Activated CD8-positive, alpha-beta T cell treated with anti-CD3 and anti-CD28 coated beads for 36 hours (primary cell): ENCODE data around the gene BCKDHB. TPM values are rescaled to one million over a fixed set of nuclear protein-coding genes. Genes with fewer than 3 reads are reported as not detected.
A peak's percentile ranks its signal among the peaks of the same experiment; 100 is the strongest.
"Not testable (repeated sequence)": the region's sequence is repeated elsewhere in the genome, so short reads cannot be mapped to it uniquely, and the experiment has no call there.

Experiments
- ATAC-seq: fragments of 200-7000 bp; cut with Tn5 transposase; one replicate; pipeline ENCODE4 v1.10.0; 2021; ENCODE audit warnings: mild to moderate bottlenecking, moderate library complexity
- CTCF ChIA-PET: fragments of 350-600 bp; sonication (Branson Sonifier 250); formaldehyde crosslinking; loops from one replicate; lab custom pipeline; 2021; ENCODE audit warnings: antibody characterized with exemption; lab: Charles Lee
- POLR2A ChIA-PET: fragments of 350-600 bp; sonication (Branson Sonifier 250); formaldehyde crosslinking; loops from one replicate; lab custom pipeline; 2021; ENCODE audit warnings: antibody characterized with exemption; lab: Charles Lee
- DNase-seq: peaks from one replicate; pipeline ENCODE4 v3.0.0-alpha.2; 2020
- H3K27ac Mint-ChIP-seq: one replicate; pipeline ENCODE4 v1.8.0; 2021; ENCODE audit warnings: mild to moderate bottlenecking, mixed read lengths
- H3K27me3 Mint-ChIP-seq: one replicate; pipeline ENCODE4 v1.8.0; 2021; ENCODE audit warnings: mixed read lengths
- H3K36me3 Mint-ChIP-seq: one replicate; pipeline ENCODE4 v1.8.0; 2021; ENCODE audit warnings: low read depth, mixed read lengths
- H3K4me1 Mint-ChIP-seq: one replicate; pipeline ENCODE4 v1.8.0; 2021; ENCODE audit warnings: low read depth, mixed read lengths
- H3K4me3 Mint-ChIP-seq: one replicate; pipeline ENCODE4 v1.8.0; 2021; ENCODE audit warnings: mild to moderate bottlenecking, moderate library complexity, mixed read lengths
- H3K9me3 Mint-ChIP-seq: one replicate; pipeline ENCODE4 v1.8.0; 2021; ENCODE audit warnings: mixed read lengths
- intact Hi-C: fragments of 100-400 bp; cut with micrococcal nuclease; formaldehyde crosslinking; loops from one replicate; pipeline ENCODE4 v1.10.0; 2022
- total RNA-seq, 2 experiments: library from RNA; stranded (reverse); gene quantifications; one replicate each; pipeline ENCODE4 v1.2.3, GENCODE V29; 2021
- TF ChIP-seq, protein P1 (sequence below): fragments of 200-600 bp; IDR thresholded peaks from one replicate; pipeline ENCODE4 v1.8.0; 2022; ENCODE audit warnings: antibody characterized with exemption, mild to moderate bottlenecking

BCKDHB gene
- total RNA-seq, 2 experiments from 2014 or later: 17.8 to 19.3 TPM

DNA sequence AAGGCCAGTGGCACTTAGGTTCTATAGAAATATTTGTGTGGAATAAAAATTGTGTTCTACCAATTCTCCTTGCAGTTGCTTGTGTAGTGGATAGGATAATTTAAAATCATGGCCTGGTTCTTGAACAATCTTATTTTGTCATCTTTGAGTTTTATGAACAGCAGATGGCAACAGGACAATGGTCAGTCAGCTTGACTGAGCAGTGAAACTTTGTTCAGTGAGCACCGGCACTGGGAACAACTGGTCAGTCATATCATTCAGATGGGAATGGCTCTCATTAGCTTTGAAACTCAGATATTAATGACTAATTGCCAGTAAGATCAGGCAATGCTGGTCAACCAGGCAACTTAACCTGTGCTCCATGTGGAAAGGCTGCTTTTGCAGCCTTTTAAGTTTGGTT is 129.2 kb downstream of the BCKDHB start:
- TF ChIP-seq, protein P1, sequence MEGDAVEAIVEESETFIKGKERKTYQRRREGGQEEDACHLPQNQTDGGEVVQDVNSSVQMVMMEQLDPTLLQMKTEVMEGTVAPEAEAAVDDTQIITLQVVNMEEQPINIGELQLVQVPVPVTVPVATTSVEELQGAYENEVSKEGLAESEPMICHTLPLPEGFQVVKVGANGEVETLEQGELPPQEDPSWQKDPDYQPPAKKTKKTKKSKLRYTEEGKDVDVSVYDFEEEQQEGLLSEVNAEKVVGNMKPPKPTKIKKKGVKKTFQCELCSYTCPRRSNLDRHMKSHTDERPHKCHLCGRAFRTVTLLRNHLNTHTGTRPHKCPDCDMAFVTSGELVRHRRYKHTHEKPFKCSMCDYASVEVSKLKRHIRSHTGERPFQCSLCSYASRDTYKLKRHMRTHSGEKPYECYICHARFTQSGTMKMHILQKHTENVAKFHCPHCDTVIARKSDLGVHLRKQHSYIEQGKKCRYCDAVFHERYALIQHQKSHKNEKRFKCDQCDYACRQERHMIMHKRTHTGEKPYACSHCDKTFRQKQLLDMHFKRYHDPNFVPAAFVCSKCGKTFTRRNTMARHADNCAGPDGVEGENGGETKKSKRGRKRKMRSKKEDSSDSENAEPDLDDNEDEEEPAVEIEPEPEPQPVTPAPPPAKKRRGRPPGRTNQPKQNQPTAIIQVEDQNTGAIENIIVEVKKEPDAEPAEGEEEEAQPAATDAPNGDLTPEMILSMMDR: no peak
- Mint-ChIP-seq H3K4me1 (no peaks in the 10 kb centered on the region), H3K27me3 (no peaks in the 10 kb centered on the region), H3K4me3 (no peak overlapping the region), H3K9me3 (peaks cover 2% of the 10 kb centered on the region), H3K27ac (no peak overlapping the region), H3K36me3 (peaks cover 13% of the 10 kb centered on the region)
- intact Hi-C loops: no loop called here
- ATAC-seq (no peak), DNase-seq (no peak)
- ChIA-PET CTCF (interaction anchor here (2.8 kb wide), 1 partner anchor 22 kb away, joined by 11 read pairs; no protein-coding TSS in a partner anchor), POLR2A (interaction anchor here (0.6 kb wide), 1 partner anchor 36 kb away, joined by 3 read pairs; no protein-coding TSS in a partner anchor)

DNA sequence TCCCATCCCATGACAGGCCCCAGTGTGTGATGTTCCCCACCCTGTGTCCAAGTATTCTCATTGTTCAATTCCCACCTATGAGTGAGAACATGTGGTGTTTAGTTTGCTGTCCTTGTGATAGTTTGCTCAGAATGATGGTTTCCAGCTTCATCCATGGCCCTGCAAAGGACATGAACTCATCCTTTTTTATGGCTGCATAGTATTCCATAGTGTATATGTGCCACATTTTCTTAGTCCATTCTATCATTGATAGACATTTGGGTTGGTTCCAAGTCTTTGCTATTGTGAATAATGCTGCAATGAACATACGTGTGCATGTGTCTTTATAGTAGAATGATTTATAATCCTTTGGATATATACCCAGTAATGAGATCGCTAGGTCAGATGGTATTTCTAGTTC is 132.3 kb downstream of the BCKDHB start:
- intact Hi-C loops, ATAC-seq, H3K9me3 Mint-ChIP-seq, H3K27me3 Mint-ChIP-seq, H3K27ac Mint-ChIP-seq, CTCF ChIA-PET, POLR2A ChIA-PET, DNase-seq, H3K4me1 Mint-ChIP-seq, H3K4me3 Mint-ChIP-seq: not testable (repeated sequence)
- peaks cover 19% of the 10 kb centered on the region for H3K36me3 Mint-ChIP-seq

DNA sequence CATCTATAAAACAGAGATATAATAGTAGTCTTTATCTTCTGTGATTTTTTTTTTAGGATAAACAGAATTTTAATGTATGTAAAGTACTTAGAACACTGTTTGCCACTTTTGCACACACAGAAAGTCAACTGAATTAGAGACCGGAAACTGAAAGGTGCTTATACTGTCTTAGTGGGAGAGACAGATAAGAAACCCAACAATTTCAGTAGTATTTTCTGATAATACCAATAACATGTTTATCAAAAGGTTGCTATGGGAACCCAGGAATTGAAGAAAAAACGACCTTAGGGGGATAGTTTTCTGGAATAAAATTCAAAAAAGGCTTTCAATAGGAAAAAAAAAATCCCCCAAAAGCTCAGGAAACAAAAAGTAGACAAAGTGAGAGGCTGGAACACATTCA is 138.6 kb downstream of the BCKDHB start:
- Mint-ChIP-seq H3K4me1 (peaks cover 13% of the 10 kb centered on the region), H3K36me3 (peaks cover 7% of the 10 kb centered on the region), H3K27ac (no peak overlapping the region), H3K27me3 (no peaks in the 10 kb centered on the region), H3K9me3 (no peaks in the 10 kb centered on the region), H3K4me3 (no peak overlapping the region)
- TF ChIP-seq, protein P1: no peak
- ChIA-PET CTCF (interaction anchor here (2.5 kb wide), 1 partner anchor 31 kb away, joined by 7 read pairs; no protein-coding TSS in a partner anchor), POLR2A (no interaction called here)
- no peak for ATAC-seq
- no peak for DNase-seq
- intact Hi-C loops: no loop called here

DNA sequence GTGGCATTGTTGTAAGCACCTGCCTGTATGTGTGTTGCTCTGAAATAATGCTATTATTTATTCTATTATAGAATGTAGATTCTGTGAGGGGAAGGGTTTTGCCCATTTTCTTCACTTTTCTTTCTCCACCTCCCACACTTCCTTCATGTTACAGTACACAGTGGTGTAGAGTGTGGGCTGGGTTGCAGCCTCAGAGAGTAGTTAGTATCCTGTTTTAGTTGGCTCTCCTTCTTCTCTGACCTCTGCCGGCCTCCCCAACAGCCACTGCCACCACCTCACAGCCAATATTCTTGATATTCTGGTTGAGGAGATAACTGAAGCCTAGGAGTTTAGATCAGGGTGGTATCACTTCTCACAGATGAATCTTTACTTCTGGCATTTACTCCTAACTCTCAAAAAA is 143.4 kb downstream of the BCKDHB start:
- peak; percentile 7 for DNase-seq
- no peak overlapping the region for H3K27ac Mint-ChIP-seq
- H3K4me1 Mint-ChIP-seq: peaks cover 12% of the 10 kb centered on the region
- intact Hi-C loops: no loop called here
- TF ChIP-seq, protein P1: no peak
- no peak overlapping the region for H3K4me3 Mint-ChIP-seq
- H3K36me3 Mint-ChIP-seq: no peaks in the 10 kb centered on the region
- H3K9me3 Mint-ChIP-seq: no peaks in the 10 kb centered on the region
- H3K27me3 Mint-ChIP-seq: no peaks in the 10 kb centered on the region
- ChIA-PET CTCF (interaction anchor here (1.6 kb wide), 1 partner anchor 12 kb away, joined by 3 read pairs; no protein-coding TSS in a partner anchor), POLR2A (no interaction called here)
- peak; percentile 34 for ATAC-seq

DNA sequence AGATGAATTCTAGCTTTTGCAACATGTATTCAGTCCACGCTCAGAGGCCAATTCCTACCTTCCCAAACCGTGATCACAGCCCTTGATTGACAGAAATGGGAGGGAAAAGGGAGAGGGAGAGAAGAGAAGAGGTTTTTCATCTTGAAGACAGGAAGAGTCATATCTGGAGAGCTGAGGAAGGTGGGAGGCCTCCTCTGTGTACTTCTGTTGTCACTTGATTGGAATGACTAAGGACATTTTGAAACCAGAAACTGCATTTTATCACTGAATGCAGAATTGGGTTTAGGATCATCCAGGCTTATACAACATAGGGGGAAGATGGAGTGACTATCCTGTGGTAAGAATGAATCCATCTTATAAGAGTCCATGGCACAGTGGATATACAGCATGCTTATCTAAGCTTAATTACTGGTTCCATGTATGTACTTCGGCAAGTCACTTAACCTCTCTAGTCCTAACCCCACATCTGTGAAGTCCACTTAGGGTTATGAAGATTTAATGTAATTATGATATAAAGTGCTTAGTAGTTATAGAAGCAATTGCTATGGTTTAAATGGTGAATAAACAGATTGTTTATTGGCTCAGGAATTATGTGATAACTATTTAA is 144.0 kb downstream of the BCKDHB start:
- TF ChIP-seq, protein P1: no peak
- ATAC-seq: no peak
- CTCF ChIA-PET: interaction anchor here (1.6 kb wide), 1 partner anchor 12 kb away, joined by 3 read pairs; no protein-coding TSS in a partner anchor
- H3K27me3 Mint-ChIP-seq: no peaks in the 10 kb centered on the region
- intact Hi-C loops: no loop called here
- H3K27ac Mint-ChIP-seq: no peak overlapping the region
- H3K4me3 Mint-ChIP-seq: no peak overlapping the region
- no peaks in the 10 kb centered on the region for H3K36me3 Mint-ChIP-seq
- H3K9me3 Mint-ChIP-seq: no peaks in the 10 kb centered on the region
- POLR2A ChIA-PET: no interaction called here
- H3K4me1 Mint-ChIP-seq: peaks cover 12% of the 10 kb centered on the region
- no peak for DNase-seq
